CD4-positive, alpha-beta T cell treated with Interleukin-12 subunit alpha and Interleukin-12 subunit beta, for 1 hour (primary cell): Measurements from ENCODE around the gene RSU1.
A peak's percentile ranks its signal among the peaks of the same experiment; 100 is the strongest.

Experiments used
- DNase-seq: peaks from one replicate; pipeline ENCODE4 v3.0.0-alpha.2; 2020

RSU1 gene

GRCh38 chr10:16820421-16820820, 3.2 kb upstream of the RSU1 start:
- DNase-seq = no peak

GRCh38 chr10:16820018-16820417, 2.8 kb upstream of the RSU1 start:
- DNase-seq = no peak

- DNase-seq = no peak
Measured at GRCh38 chr10:16819436-16819835, 2.2 kb upstream of the RSU1 start.

GRCh38 chr10:16819026-16819425, 1.8 kb upstream of the RSU1 start:
- DNase-seq = no peak

- peak; percentile 2 for DNase-seq
Measured at GRCh38 chr10:16816830-16817124, 447 bp downstream of the RSU1 start.

GRCh38 chr10:16816171-16816570, 1.1 kb downstream of the RSU1 start:
- DNase-seq = no peak

- DNase-seq = no peak
Measured at GRCh38 chr10:16814012-16814411, 3.2 kb downstream of the RSU1 start.

GRCh38 chr10:16812676-16813075, 4.5 kb downstream of the RSU1 start:
- DNase-seq = no peak

GRCh38 chr10:16811765-16812164, 5.5 kb downstream of the RSU1 start:
- DNase-seq = no peak

GRCh38 chr10:16811292-16811691, 5.9 kb downstream of the RSU1 start:
- DNase-seq = no peak

GRCh38 chr10:16809074-16809718, 8.0 kb downstream of the RSU1 start:
- DNase-seq = peak; percentile 63

- DNase-seq = no peak
Measured at GRCh38 chr10:16804123-16804522, 13.1 kb downstream of the RSU1 start.

- DNase-seq = no peak
Measured at GRCh38 chr10:16803464-16803863, 13.8 kb downstream of the RSU1 start.

- DNase-seq = no peak
Measured at GRCh38 chr10:16799621-16800020, 17.6 kb downstream of the RSU1 start.

GRCh38 chr10:16798571-16798970, 18.7 kb downstream of the RSU1 start:
- DNase-seq = no peak

GRCh38 chr10:16795410-16796073, 21.7 kb downstream of the RSU1 start:
- DNase-seq = no peak

- no peak for DNase-seq
Measured at GRCh38 chr10:16794005-16794404, 23.2 kb downstream of the RSU1 start.

GRCh38 chr10:16792675-16793074, 24.5 kb downstream of the RSU1 start:
- DNase-seq = no peak

GRCh38 chr10:16789765-16790164, 27.5 kb downstream of the RSU1 start:
- no peak for DNase-seq

GRCh38 chr10:16789261-16789660, 28.0 kb downstream of the RSU1 start:
- no peak for DNase-seq

- DNase-seq = no peak
Measured at GRCh38 chr10:16788778-16789177, 28.4 kb downstream of the RSU1 start.

GRCh38 chr10:16788125-16788524, 29.1 kb downstream of the RSU1 start:
- peak; percentile 55 for DNase-seq

- peak; percentile 88 for DNase-seq
Measured at GRCh38 chr10:16787361-16787791, 29.8 kb downstream of the RSU1 start.

- no peak for DNase-seq
Measured at GRCh38 chr10:16780338-16780880, 36.8 kb downstream of the RSU1 start.
